ENCODE measurements around the gene PSMC4. TPM values are rescaled to one million over a fixed set of nuclear protein-coding genes. Genes with fewer than 3 reads are reported as not detected.

Gene PSMC4
- total RNA-seq, 1 donor: 85.2 TPM

- no peak for DNase-seq (ENCODE audit: low read depth)
- TF ChIP-seq, protein P1, sequence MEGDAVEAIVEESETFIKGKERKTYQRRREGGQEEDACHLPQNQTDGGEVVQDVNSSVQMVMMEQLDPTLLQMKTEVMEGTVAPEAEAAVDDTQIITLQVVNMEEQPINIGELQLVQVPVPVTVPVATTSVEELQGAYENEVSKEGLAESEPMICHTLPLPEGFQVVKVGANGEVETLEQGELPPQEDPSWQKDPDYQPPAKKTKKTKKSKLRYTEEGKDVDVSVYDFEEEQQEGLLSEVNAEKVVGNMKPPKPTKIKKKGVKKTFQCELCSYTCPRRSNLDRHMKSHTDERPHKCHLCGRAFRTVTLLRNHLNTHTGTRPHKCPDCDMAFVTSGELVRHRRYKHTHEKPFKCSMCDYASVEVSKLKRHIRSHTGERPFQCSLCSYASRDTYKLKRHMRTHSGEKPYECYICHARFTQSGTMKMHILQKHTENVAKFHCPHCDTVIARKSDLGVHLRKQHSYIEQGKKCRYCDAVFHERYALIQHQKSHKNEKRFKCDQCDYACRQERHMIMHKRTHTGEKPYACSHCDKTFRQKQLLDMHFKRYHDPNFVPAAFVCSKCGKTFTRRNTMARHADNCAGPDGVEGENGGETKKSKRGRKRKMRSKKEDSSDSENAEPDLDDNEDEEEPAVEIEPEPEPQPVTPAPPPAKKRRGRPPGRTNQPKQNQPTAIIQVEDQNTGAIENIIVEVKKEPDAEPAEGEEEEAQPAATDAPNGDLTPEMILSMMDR (IDR thresholded peaks at IDR 0.05; ENCODE audit: insufficient read depth, low read length): no peak
- H3K4me3 ChIP-seq (ENCODE audit: low read depth, low read length): no peak overlapping the region
Measured at GRCh38 chr19:39936622-39937021, 34.3 kb upstream of the PSMC4 start.

GRCh38 chr19:39937094-39937720 is 33.8 kb upstream of the PSMC4 start:
- TF ChIP-seq, protein P1 (IDR thresholded peaks at IDR 0.05; ENCODE audit: insufficient read depth, low read length): no peak
- DNase-seq (ENCODE audit: low read depth): no peak
- H3K4me3 ChIP-seq (ENCODE audit: low read depth, low read length): no peak overlapping the region

DNA sequence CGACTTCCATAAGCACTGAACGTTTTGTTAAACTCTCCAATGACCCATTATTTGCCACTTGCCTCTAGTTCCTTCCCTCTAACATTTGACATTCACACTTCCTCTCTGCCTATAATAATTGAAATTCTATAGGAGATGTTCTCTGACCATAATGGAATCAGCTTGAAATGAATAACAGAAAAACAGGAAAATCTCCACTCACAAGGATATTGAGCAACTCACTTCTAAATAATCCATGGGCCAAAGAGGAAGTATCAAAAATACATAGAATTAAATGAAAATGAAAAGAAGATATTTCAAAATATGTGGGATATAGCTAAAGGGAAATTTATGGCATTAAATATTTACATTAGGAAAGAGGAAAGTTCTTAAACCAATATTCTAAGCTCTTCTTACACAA is 33.2 kb upstream of the PSMC4 start:
- TF ChIP-seq, protein P1 (IDR thresholded peaks at IDR 0.05; ENCODE audit: insufficient read depth, low read length): no peak
- no peak for DNase-seq (ENCODE audit: low read depth)
- H3K4me3 ChIP-seq (ENCODE audit: low read depth, low read length): no peak overlapping the region

DNA sequence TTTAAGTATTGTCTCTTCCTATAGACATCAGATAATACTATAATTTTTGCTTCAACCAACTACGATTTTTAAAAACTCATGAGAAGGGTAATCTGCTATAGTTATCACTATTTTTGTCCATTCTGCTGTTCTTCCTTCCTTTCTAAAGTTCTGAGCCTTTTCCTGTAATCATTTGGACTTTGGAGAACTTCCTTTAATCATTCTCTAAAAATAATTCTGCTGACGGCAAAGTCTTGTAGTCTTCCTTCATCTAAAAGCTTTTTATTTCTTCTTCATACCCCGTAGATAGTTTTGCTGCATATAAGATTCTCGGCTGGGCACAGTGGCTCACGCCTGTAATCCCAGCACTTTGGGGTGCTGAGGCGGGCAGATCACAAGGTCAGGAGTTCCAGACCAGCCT is 31.4 kb upstream of the PSMC4 start:
- no peak for DNase-seq (ENCODE audit: low read depth)
- H3K4me3 ChIP-seq (ENCODE audit: low read depth, low read length): no peak overlapping the region
- TF ChIP-seq, protein P1 (IDR thresholded peaks at IDR 0.05; ENCODE audit: insufficient read depth, low read length): no peak

DNA sequence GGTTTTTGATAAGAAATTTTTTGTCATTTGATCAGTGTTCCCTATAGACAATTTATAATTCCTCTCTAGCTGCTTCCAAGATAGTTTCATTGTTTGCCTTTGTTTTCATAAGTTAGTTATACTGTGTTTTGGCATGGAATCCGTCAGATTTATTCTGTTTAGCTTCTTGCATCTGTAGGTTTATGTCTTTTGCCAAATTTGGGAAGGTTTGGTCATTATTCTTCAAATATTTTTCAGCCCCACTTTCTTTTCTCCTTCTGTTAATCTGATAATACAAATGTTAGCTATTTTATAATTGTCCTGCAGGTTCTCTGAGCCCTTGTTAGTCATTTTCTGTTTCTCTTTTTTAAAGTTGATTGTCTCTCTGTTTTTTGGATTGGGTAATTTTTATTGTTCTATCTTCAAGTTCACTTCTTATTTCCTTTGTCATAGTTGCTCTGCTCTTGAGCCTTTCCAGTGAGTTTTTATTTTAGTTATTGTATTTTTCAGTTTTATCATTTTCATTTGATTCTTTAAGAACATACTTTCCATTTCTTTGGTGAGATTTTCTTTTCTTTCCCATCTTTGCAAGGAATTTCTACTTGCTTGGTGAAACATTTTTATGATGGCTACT is 30.6 kb upstream of the PSMC4 start:
- TF ChIP-seq, protein P1 (IDR thresholded peaks at IDR 0.05; ENCODE audit: insufficient read depth, low read length): no peak
- H3K4me3 ChIP-seq (ENCODE audit: low read depth, low read length): no peak overlapping the region
- DNase-seq (ENCODE audit: low read depth): no peak

DNA sequence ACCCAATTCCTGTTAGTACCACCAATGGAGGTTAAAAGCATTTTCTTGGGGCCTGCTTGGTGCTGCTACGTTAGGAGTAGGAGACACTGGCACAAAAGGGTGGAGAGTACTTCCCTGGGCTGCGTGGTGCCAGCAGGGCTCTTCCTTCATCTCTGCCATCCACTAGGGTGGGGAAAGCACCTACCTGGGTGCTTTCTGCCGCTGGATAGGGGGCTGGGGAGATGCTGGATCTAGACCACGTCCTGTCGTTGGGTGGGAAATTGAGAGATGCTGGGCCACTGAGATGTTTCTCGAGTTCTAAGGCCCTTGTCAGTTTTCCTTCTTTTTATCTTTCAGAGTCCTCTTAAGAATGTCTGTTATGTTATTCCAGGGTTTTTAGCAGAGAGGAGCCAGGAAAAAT is 29.8 kb upstream of the PSMC4 start:
- no peak for DNase-seq (ENCODE audit: low read depth)
- TF ChIP-seq, protein P1 (IDR thresholded peaks at IDR 0.05; ENCODE audit: insufficient read depth, low read length): no peak
- H3K4me3 ChIP-seq (ENCODE audit: low read depth, low read length): no peak overlapping the region
